SK-N-MC (cell line): Measurements from ENCODE around the gene CLHC1.
A peak's percentile ranks its signal among the peaks of the same experiment; 100 is the strongest.
"Not testable (repeated sequence)": the region's sequence is repeated elsewhere in the genome, so short reads cannot be mapped to it uniquely, and the experiment has no call there.

ENCODE experiments used
- DNase-seq: peaks from one replicate; pipeline ENCODE4 v3.0.0-alpha.2; 2011; ENCODE audit warnings: low read depth, low spot score
- H3K27ac ChIP-seq: fragments of 200-600 bp; sonication (generic); 2 replicates; pipeline ENCODE4 v1.5.1; 2016; ENCODE audit warnings: mixed run types
- H3K36me3 ChIP-seq: fragments of 200-600 bp; sonication (generic); 2 replicates; pipeline ENCODE4 v1.6.1; 2017; ENCODE audit warnings: antibody characterized with exemption, low read length, mixed read lengths; ENCODE audit not compliant: insufficient read depth
- H3K4me3 ChIP-seq: fragments of 200-600 bp; sonication (generic); 2 replicates; pipeline ENCODE4 v1.5.1; 2016
- H3K9ac ChIP-seq: fragments of 200-600 bp; sonication (generic); 2 replicates; pipeline ENCODE4 v1.8.0; 2017; ENCODE audit warnings: mixed run types, mixed read lengths; ENCODE audit not compliant: insufficient read length
- H3K9me3 ChIP-seq: fragments of 200-600 bp; sonication (generic); 2 replicates; pipeline ENCODE4 v1.6.1; 2017; ENCODE audit warnings: low read depth, mild to moderate bottlenecking, antibody characterized with exemption, low read length, moderate library complexity, mixed read lengths
- EZH2 ChIP-seq: fragments of 200-600 bp; sonication (generic); IDR thresholded peaks from one replicate; pipeline ENCODE4 v1.6.1; 2017; ENCODE audit warnings: antibody characterized with exemption
- FOXP2 ChIP-seq: optimal IDR thresholded peaks from 2 replicates; pipeline ENCODE3; 2011; ENCODE audit warnings: mild to moderate bottlenecking, moderate library complexity; ENCODE audit not compliant: insufficient read depth; ENCODE audit errors: extremely low read length, control extremely low read depth
- POLR2AphosphoS5 ChIP-seq: IDR thresholded peaks from 2 replicates; pipeline ENCODE4 v1.6.1; 2012; ENCODE audit warnings: mild to moderate bottlenecking, low read depth, low read length, borderline replicate concordance

CLHC1 gene

DNA sequence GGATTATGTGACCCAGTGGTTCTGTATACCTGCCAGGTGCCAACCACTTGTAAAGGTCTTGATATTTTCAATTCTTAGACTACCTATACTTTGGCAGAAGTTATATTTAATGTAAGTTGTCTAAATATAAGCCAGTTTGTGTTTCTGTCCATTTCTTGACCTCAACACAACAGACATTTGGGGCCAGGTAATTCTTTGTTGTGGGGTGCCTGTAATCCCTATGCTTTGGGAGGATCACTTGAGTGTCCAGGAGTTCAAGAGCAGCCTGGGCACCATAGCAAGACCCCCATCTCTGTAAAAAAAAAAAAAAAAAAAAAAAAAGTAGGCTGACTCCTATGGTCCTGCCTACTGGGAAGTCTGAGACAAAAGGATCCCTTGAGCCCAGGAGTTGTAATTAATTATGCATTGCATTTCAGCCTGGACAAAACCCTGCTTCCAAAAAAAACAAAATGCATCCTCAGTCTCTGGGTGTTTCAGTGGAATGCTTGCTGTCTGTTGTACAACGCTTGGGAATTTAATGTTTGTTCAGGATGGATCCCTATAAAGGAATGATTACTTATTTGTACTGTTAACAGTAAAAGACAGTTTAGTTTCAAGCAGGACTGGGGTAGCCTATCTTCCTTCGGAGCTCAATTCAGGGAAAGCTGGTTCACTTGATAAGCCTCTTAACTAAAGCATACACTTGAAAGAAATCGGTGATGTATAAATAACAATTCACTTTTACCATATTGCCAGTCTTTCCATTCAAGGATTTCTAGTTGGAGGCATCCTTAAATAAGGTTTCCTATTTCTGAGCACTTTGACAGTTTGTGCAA lies 3.8 kb upstream of the CLHC1 start:
- peak overlapping the region; percentile 69 for H3K27ac ChIP-seq
- no peak for DNase-seq

DNA sequence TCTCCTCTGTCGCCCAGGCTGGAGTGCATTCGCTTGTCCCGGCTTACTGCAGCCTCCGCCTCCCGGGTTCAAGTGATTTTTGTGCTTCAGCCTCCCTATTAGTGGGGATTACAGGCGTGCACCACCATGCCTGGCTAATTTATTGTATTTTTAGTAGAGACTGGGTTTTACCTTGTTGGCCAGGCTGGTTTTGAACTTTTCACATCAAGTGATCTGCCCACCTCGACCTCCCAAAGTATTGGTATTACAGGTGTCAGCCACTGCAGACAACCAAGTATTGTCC lies 1.5 kb upstream of the CLHC1 start:
- DNase-seq = no peak
- TF ChIP-seq FOXP2 (no peak), EZH2 (no peak), POLR2AphosphoS5 (no peak)
- Histone ChIP-seq H3K9me3 (no peaks in the 10 kb centered on the region), H3K4me3 (peak overlapping the region; percentile 90), H3K9ac (peak overlapping the region; percentile 99), H3K27ac (peak overlapping the region; percentile 77), H3K36me3 (peaks cover 44% of the 10 kb centered on the region)

More for the DNA sequence above, 3.8 kb upstream of the CLHC1 start:
- no peak overlapping the region for H3K9ac ChIP-seq
- TF ChIP-seq FOXP2 (no peak), EZH2 (no peak), POLR2AphosphoS5 (no peak; the same call in 1 of the 2 replicates)
- H3K9me3 ChIP-seq = no peaks in the 10 kb centered on the region
- H3K4me3 ChIP-seq = no peak overlapping the region
- H3K36me3 ChIP-seq = peaks cover 49% of the 10 kb centered on the region

DNA sequence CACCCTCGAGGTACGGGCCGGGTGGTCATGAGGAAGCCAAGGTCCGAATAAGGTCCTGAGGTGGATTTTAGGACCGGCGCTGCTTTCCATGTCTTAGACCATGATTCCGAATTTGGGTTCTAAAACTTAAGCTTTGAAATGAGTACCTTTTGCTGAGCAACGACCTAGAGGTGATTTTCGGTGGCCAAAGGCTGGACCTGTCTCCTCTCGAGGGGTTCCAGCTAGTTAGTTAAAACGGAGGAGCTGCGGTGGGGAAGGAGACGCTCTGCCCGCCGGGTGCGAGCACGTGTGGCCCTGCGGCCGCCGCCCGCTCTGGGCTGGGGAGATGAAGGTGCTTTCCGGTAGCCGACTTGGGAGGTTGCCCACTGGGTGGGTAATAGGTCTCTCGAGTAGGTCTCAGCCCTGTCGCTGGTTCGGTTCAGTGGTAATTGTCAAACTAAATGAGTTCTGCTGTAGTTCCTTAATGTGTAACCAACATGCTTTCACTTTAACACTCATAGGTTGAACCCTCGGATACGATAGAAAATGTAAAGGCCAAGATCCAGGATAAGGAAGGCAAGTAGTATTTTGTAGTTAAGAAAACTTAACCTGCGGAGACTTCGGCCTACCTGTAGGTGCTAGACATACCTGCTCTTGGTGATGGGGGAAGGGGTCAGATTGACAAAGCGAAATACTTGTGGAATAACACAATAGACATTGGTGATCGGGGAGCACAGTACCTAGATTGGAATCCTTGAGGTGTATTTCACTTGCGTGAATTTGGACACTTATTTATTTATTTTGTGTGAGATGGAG lies 967 bp upstream of the CLHC1 start:
- TF ChIP-seq FOXP2 = no peak
- TF ChIP-seq POLR2AphosphoS5 = no peak; the same call in 1 of the 2 replicates
- TF ChIP-seq EZH2 = no peak
- peak overlapping the region; percentile 90 for H3K4me3 ChIP-seq
- peak overlapping the region; percentile 99 for H3K27ac ChIP-seq

DNA sequence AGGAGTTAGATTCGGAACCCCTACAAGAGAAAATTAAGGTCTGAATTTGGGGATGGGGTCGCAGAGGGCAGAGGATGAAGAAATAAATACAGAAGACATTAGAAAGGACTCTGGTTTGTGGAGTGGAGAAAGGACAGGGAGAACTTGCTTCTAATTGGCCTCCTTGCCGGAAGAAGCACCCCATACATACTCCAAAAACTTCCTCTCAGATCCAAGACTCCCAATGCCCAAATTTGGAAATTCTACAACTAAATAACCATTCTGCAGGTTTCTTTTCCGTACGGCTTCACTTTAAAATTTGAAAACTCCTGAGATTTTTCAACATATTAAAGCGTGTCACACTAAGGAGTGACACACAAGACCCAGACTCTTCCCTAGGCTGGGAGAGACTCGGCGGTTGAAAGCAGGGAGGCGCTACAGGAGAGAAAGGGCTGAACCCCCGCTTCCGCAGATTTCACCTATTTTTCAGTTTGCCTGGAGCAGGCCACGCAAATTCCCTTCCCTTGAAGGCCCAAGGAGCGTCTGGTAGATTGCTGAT lies 478 bp downstream of the CLHC1 start:
- no peaks in the 10 kb centered on the region for H3K9me3 ChIP-seq
- peak overlapping the region; percentile 49; the same call in 1 of the 2 replicates for H3K27ac ChIP-seq
- TF ChIP-seq POLR2AphosphoS5 (no peak), FOXP2 (no peak), EZH2 (no peak)
- H3K9ac ChIP-seq = peak overlapping the region; percentile 99
- peaks cover 35% of the 10 kb centered on the region for H3K36me3 ChIP-seq
- peak overlapping the region; percentile 90 for H3K4me3 ChIP-seq
- DNase-seq = no peak

More for the DNA sequence above, 967 bp upstream of the CLHC1 start:
- Histone ChIP-seq H3K9ac (peak overlapping the region; percentile 99), H3K9me3 (no peaks in the 10 kb centered on the region), H3K36me3 (peaks cover 44% of the 10 kb centered on the region)
- no peak for DNase-seq

DNA sequence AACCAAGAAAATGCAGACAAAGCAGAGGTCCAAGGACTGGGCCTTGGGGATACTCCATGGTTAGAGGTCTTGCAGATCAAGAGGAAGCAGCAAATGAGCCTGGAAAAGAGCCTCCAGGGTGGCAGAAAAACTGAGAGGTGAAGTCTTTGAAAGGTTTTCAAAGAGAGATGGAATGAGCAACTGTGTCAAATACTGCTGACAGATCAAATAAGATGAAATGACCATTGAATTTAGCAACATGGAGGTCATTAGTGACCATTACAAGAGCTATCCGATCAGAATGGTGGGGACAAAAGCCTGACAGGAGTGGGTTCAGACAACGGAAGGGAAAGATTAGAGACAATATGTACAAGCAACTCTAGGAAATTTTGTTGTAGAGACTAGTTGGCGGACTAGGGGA lies 1.5 kb downstream of the CLHC1 start:
- Histone ChIP-seq H3K9me3 (no peaks in the 10 kb centered on the region), H3K4me3 (no peak overlapping the region), H3K36me3 (peaks cover 25% of the 10 kb centered on the region), H3K9ac (peak overlapping the region; percentile 19), H3K27ac (no peak overlapping the region)
- DNase-seq = no peak
- TF ChIP-seq POLR2AphosphoS5 = no peak
- TF ChIP-seq FOXP2 = no peak
- TF ChIP-seq EZH2 = no peak

DNA sequence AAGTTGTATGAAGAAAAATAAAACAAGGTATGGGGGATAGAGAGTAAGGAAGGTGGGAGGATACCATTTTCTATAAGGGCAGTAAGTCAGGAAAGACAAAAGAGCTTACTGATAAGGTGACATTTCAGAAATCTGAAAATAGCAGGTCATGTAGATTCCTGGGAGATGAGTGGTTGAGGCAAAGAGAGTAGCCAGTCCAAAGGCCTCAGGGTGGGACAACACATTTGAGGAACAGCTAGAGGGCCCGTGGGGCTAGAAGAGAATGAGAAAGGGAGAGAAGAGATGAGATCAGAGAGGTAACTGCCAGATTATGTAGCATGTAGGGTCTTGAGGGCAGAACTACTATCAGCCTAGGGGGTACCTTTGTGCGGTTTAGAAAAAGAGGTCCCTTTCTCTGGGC lies 2.9 kb downstream of the CLHC1 start:
- H3K9ac ChIP-seq = no peak overlapping the region
- TF ChIP-seq FOXP2 (no peak), POLR2AphosphoS5 (no peak), EZH2 (no peak)
- peaks cover 11% of the 10 kb centered on the region for H3K36me3 ChIP-seq

DNA sequence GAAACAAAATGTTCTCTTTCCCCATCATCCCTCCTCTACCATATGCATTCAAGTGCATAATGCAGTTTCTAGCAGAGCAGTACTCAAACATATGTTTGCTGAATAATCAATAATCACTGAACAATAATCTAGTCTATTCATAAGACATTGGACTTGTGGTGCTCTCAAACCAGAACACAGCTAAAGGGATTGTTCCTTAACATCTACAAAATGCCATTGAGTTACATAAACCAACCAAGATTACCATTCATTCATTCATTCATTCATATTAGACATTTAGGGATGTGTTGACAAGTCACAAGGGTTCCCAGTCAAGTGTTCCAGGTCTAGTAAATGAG lies 3.9 kb downstream of the CLHC1 start:
- no peak overlapping the region for H3K4me3 ChIP-seq
- H3K27ac ChIP-seq = no peak overlapping the region

More for the DNA sequence above, 2.9 kb downstream of the CLHC1 start:
- no peaks in the 10 kb centered on the region for H3K9me3 ChIP-seq
- H3K27ac ChIP-seq = no peak overlapping the region
- DNase-seq = no peak
- no peak overlapping the region for H3K4me3 ChIP-seq

DNA sequence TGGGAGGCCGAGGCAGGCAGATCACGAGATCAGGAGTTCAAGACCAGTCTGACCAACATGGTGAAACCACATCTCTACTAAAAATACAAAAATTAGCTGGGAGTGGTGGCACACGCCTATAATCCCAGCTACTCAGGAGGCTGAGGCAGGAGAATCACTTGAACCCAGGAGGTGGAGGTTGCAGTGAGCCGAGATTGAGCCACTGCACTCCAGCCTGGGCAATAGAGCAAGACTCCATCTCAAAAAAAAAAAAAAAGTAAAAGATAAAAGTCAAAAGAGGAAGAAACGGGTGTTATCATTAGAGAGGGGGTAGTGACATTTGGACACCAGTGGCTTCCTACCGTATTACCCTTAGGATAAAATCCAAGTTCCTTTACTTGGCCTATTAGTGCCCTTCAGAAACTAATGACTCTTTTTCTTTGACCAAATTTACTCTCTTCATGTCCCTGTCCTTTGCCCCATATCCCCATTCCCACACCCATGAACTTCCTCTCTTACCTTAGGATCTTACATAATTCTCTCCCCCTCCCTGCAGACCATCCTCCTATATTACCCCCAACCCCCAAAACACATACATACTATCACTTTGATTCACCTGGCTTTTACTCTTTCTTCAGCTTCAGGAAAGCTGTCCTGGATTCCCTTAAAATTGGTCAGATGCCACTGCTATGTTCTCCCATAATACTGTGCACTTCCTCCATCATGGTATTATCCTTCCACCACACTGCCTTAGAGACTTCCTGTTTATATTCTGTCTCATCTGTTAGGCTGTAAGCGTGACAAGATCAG lies 4.5 kb downstream of the CLHC1 start:
- H3K27ac ChIP-seq, DNase-seq, H3K4me3 ChIP-seq, H3K9me3 ChIP-seq, H3K36me3 ChIP-seq, H3K9ac ChIP-seq: not testable (repeated sequence)

More for the DNA sequence above, 3.9 kb downstream of the CLHC1 start:
- no peak for DNase-seq
- no peaks in the 10 kb centered on the region for H3K9me3 ChIP-seq
- no peak overlapping the region for H3K9ac ChIP-seq
- TF ChIP-seq EZH2 (no peak), POLR2AphosphoS5 (no peak), FOXP2 (no peak)
- H3K36me3 ChIP-seq = peaks cover 1% of the 10 kb centered on the region

DNA sequence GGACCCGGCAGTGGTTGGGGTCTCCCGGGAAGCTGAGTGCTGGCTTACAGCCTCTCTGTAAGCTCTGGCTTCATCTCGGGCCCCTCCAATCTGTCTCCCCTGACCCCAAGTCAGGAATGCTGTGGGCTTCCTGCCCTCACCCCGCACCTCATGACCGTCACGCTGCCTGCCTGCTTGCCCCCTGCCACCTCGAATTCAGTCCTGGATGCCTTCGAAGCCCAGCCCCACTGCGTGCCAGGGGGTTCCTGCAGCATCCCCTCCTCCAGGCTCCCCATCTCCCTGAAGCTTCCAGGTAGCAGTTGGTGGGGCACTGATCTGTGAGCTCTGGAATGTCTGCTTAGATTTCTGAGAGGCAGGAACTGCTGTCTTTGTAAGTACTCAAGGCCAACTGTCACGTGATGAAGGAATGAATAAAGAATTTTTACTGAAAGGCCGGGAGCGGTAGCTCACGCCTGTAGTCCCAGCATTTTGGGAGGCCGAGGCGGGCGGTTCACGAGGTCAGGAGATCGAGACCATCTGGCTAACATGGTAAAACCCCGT lies 6.5 kb downstream of the CLHC1 start:
- Histone ChIP-seq H3K9me3 (no peaks in the 10 kb centered on the region), H3K36me3 (no peaks in the 10 kb centered on the region), H3K9ac (no peak overlapping the region), H3K27ac (no peak overlapping the region), H3K4me3 (no peak overlapping the region)
- TF ChIP-seq EZH2 = no peak
- no peak for DNase-seq
